K562 (cell line): ENCODE data around the gene SCARF2. TPM values are rescaled to one million over a fixed set of nuclear protein-coding genes. Genes with fewer than 3 reads are reported as not detected.

Experiments used
- ARHGAP35 ChIP-seq: fragments of 450-650 bp; IDR thresholded peaks from 2 replicates; pipeline ENCODE4 v1.6.1; 2018; ENCODE audit not compliant: partially characterized antibody
- CTCFL ChIP-seq: IDR thresholded peaks from 2 replicates; pipeline ENCODE4 v1.6.1; 2011; ENCODE audit warnings: borderline replicate concordance, low read depth, mild to moderate bottlenecking, moderate library complexity, low read length; ENCODE audit not compliant: insufficient read depth, poor library complexity, severe bottlenecking
- E2F5 ChIP-seq: sonication (generic); formaldehyde crosslinking; IDR thresholded peaks from 2 replicates; pipeline ENCODE4 v1.8.0; 2022; ENCODE audit warnings: mild to moderate bottlenecking, missing genetic modification reagents
- ELF2 ChIP-seq: fragments of 250-450 bp; sonication (Bioruptor Pico); IDR thresholded peaks from 2 replicates; pipeline ENCODE4 v1.5.0; 2021; ENCODE audit warnings: mild to moderate bottlenecking
- FOXK2 ChIP-seq, 2 experiments: fragments of 450-650 bp; IDR thresholded peaks in 1 of 2; conservative IDR thresholded peaks in 1 of 2; 2 replicates each; pipeline ENCODE4 v1.6.1; 2016; ENCODE audit warnings: low read depth in 2 of 2, mild to moderate bottlenecking in 1 of 2
- HES1 ChIP-seq: fragments of 450-650 bp; IDR thresholded peaks from 2 replicates; pipeline ENCODE4 v1.6.1; 2016; ENCODE audit warnings: low read depth, mild to moderate bottlenecking, moderate library complexity
- MCM7 ChIP-seq, 2 experiments: fragments of 450-650 bp; IDR thresholded peaks; 2 replicates each; pipeline ENCODE4 v1.6.1; 2016 to 2018
- NCOA2 ChIP-seq, 2 experiments: fragments of 450-650 bp; IDR thresholded peaks; 2 replicates each; pipeline ENCODE4 v1.6.1; 2018; ENCODE audit warnings: mild to moderate bottlenecking in 2 of 2, moderate library complexity in 1 of 2; ENCODE audit not compliant: partially characterized antibody in 2 of 2
- PBX2 ChIP-seq, 2 experiments: IDR thresholded peaks in 1 of 2; conservative IDR thresholded peaks in 1 of 2; 2 replicates each; pipeline ENCODE4 v1.6.1; 2016; ENCODE audit warnings: low read depth in 2 of 2, mild to moderate bottlenecking in 1 of 2, missing compliant biosample characterization in 1 of 2, missing genetic modification characterization in 1 of 2, moderate library complexity in 1 of 2
- PML ChIP-seq: IDR thresholded peaks from 2 replicates; pipeline ENCODE4 v1.6.1; 2012; ENCODE audit warnings: low read length, inconsistent platforms
- POLR2AphosphoS5 ChIP-seq: IDR thresholded peaks from 2 replicates; pipeline ENCODE4 v1.6.1; 2011; ENCODE audit warnings: mild to moderate bottlenecking, low read depth, low read length, moderate library complexity; ENCODE audit not compliant: control insufficient read depth, insufficient read depth
- PTRF ChIP-seq: fragments of 450-650 bp; IDR thresholded peaks from 2 replicates; pipeline ENCODE4 v1.6.1; 2016; ENCODE audit warnings: mild to moderate bottlenecking, missing genetic modification characterization, missing compliant biosample characterization
- SRF ChIP-seq, 2 experiments: fragments of 250-450, 450-650 bp in 1 of 2; sonication (Bioruptor Pico) in 1 of 2; sonication (generic) in 1 of 2; formaldehyde crosslinking; IDR thresholded peaks; 2 replicates each; pipeline versions ENCODE4 v1.5.0 to v1.5.1; 2020 to 2022; ENCODE audit warnings: mild to moderate bottlenecking in 1 of 2, missing genetic modification reagents in 1 of 2
- TEAD1 ChIP-seq, 2 experiments: fragments of 450-650 bp in 1 of 2; sonication (generic) in 1 of 2; formaldehyde crosslinking; IDR thresholded peaks; 2 replicates each; pipeline versions ENCODE4 v1.4.0 to v1.8.0; 2020 to 2022; ENCODE audit warnings: mild to moderate bottlenecking in 2 of 2, missing genetic modification reagents in 1 of 2
- polyA plus RNA-seq, 8 experiments: library from polyadenylated mRNA; depleted of rRNA in 4 of 8; stranded (reverse) in 5 of 8; unstranded in 3 of 8; fragments of >200 nt; fragmentation: Nextera tagmentation in 2 of 8; fragmentation: Illumina TruSeq in 1 of 8; extraction: Ambion mirVana in 2 of 8; extraction: Trizol in 1 of 8; gene quantifications; 2 replicates each; pipeline versions ENCODE4 v1.2.1 to v1.2.3, GENCODE V29; 2011 to 2014; ENCODE audit warnings: inconsistent platforms in 1 of 8, missing spikeins in 1 of 8
- total RNA-seq, 7 experiments: library from RNA; depleted of rRNA in 6 of 7; stranded (reverse); fragments of >200 nt in 6 of 7; fragmentation: Illumina TruSeq in 2 of 7; extraction: Trizol in 2 of 7; gene quantifications; 2 replicates each; pipeline versions ENCODE4 v1.2.1 to v1.2.3, GENCODE V29; 2011 to 2021; ENCODE audit warnings: low replicate concordance in 1 of 7

SCARF2 gene
- total and polyA plus RNA-seq, 9 of the 15 experiments (the other 6 are each of a cell fraction or from before 2014, with no cell fraction given): 0.06 to 0.32 (median 0.21) TPM; not detected in 5

GRCh38 chr22:20427104-20427944 lies 10.3 kb downstream of the SCARF2 start (continued):
- TF ChIP-seq TEAD1 (CRISPR knock-in tag; IDR thresholded peaks at IDR 0.05) (no peak), POLR2AphosphoS5 (no peak), NCOA2 (IDR thresholded peaks at IDR 0.05; ENCODE audit: partially characterized antibody in 2 of 2) (no peak), E2F5 (CRISPR knock-in tag) (no peak), PTRF (tag) (no peak), PML (no peak), SRF (CRISPR knock-in tag; IDR thresholded peaks at IDR 0.05) (0 out of 4 replicates have a peak, but pooled peaks of 1 of the 2 experiments have one; percentile 28), ELF2 (CRISPR knock-in tag) (no peak), FOXK2 (conservative IDR thresholded peaks at IDR 0.05 in 1 of 2, IDR thresholded peaks at IDR 0.05 in 1 of 2; ENCODE audit: low read depth in 2 of 2) (no peak), PBX2 (CRISPR knock-in tag; IDR thresholded peaks at IDR 0.05; ENCODE audit: low read depth) (no peak), PBX2 (tag; conservative IDR thresholded peaks at IDR 0.05; ENCODE audit: low read depth) (no peak), ARHGAP35 (no peak), CTCFL (no peak), MCM7 (IDR thresholded peaks at IDR 0.05) (peak in 1 of 2 experiments; percentile 16; a peak in 1 of 4 replicates), HES1 (no peak)
